WTC11 (cell line): ENCODE data around the gene ATG9B. TPM values are rescaled to one million over a fixed set of nuclear protein-coding genes. Genes with fewer than 3 reads are reported as not detected.
A peak's percentile ranks its signal among the peaks of the same experiment; 100 is the strongest.

Experiments
- ATAC-seq: fragments of 200-7000 bp; cut with Tn5 transposase; 2 replicates; pipeline ENCODE4 v1.10.0; 2021; ENCODE audit warnings: mild to moderate bottlenecking, moderate library complexity
- CTCF ChIA-PET: fragments of 300-600 bp; sonication (Branson Sonifier 250); formaldehyde crosslinking; loops from one replicate; lab custom pipeline; 2021; ENCODE audit warnings: antibody characterized with exemption; lab: Charles Lee
- POLR2A ChIA-PET: fragments of 350-600 bp; sonication (Branson Sonifier 250); formaldehyde crosslinking; loops from one replicate; lab custom pipeline; 2021; ENCODE audit warnings: antibody characterized with exemption; lab: Charles Lee
- DNase-seq: peaks from one replicate; pipeline ENCODE4 v3.0.0; 2021; ENCODE audit warnings: low spot score
- H3K27ac Mint-ChIP-seq: 2 replicates; pipeline ENCODE4 v1.8.0; 2021; ENCODE audit warnings: mixed read lengths
- H3K27me3 Mint-ChIP-seq: 2 replicates; pipeline ENCODE4 v1.8.0; 2021; ENCODE audit warnings: low read depth, mild to moderate bottlenecking, moderate library complexity, mixed read lengths
- H3K36me3 Mint-ChIP-seq: 2 replicates; pipeline ENCODE4 v1.8.0; 2021; ENCODE audit warnings: mixed read lengths
- H3K4me1 Mint-ChIP-seq: 2 replicates; pipeline ENCODE4 v1.8.0; 2022; ENCODE audit warnings: mixed read lengths
- H3K4me3 Mint-ChIP-seq: 2 replicates; pipeline ENCODE4 v1.8.0; 2021; ENCODE audit warnings: mild to moderate bottlenecking, moderate library complexity, mixed read lengths
- H3K9me3 Mint-ChIP-seq: 2 replicates; pipeline ENCODE4 v1.8.0; 2021; ENCODE audit warnings: mixed read lengths
- ATF1 ChIP-seq: sonication (generic); formaldehyde crosslinking; IDR thresholded peaks from 2 replicates; pipeline ENCODE4 v1.8.1; 2023; ENCODE audit warnings: mild to moderate bottlenecking, moderate library complexity, missing genetic modification reagents
- ATF2 ChIP-seq: sonication (generic); formaldehyde crosslinking; IDR thresholded peaks from 2 replicates; pipeline ENCODE4 v1.8.1; 2022; ENCODE audit warnings: low read depth, missing genetic modification reagents, borderline replicate concordance
- CREM ChIP-seq: sonication (generic); formaldehyde crosslinking; IDR thresholded peaks from 2 replicates; pipeline ENCODE4 v1.8.1; 2022; ENCODE audit warnings: mild to moderate bottlenecking, missing genetic modification reagents, moderate library complexity
- CTCF ChIP-seq: fragments of 200-600 bp; IDR thresholded peaks from 2 replicates; pipeline ENCODE4 v1.8.0; 2022; ENCODE audit warnings: antibody characterized with exemption
- E2F4 ChIP-seq: sonication (generic); formaldehyde crosslinking; IDR thresholded peaks from 2 replicates; pipeline ENCODE4 v1.8.1; 2022; ENCODE audit warnings: low read depth, mild to moderate bottlenecking, moderate library complexity, missing genetic modification reagents, borderline replicate concordance
- EMX1 ChIP-seq: fragments of 250-450 bp; sonication (Bioruptor Pico); IDR thresholded peaks from 2 replicates; pipeline ENCODE4 v1.8.0; 2021; ENCODE audit warnings: mild to moderate bottlenecking
- ETV6 ChIP-seq: sonication (generic); formaldehyde crosslinking; IDR thresholded peaks from 2 replicates; pipeline ENCODE4 v1.8.1; 2022; ENCODE audit warnings: mild to moderate bottlenecking, missing genetic modification reagents
- FOXJ3 ChIP-seq: sonication (generic); formaldehyde crosslinking; IDR thresholded peaks from 2 replicates; pipeline ENCODE4 v1.9.0; 2021; ENCODE audit warnings: missing genetic modification reagents, mild to moderate bottlenecking, borderline replicate concordance
- FOXP1 ChIP-seq: sonication (generic); formaldehyde crosslinking; IDR thresholded peaks from 2 replicates; pipeline ENCODE4 v1.8.0; 2022; ENCODE audit warnings: missing genetic modification reagents, mild to moderate bottlenecking, moderate library complexity, borderline replicate concordance
- GABPB1 ChIP-seq: sonication (generic); formaldehyde crosslinking; IDR thresholded peaks from 2 replicates; pipeline ENCODE4 v1.8.1; 2023; ENCODE audit warnings: mild to moderate bottlenecking, missing genetic modification reagents
- GTF2I ChIP-seq: fragments of 250-450 bp; sonication (Bioruptor Pico); conservative IDR thresholded peaks from 2 replicates; pipeline ENCODE4 v1.4.0; 2021; ENCODE audit warnings: mild to moderate bottlenecking
- HMGA2 ChIP-seq: fragments of 250-450 bp; sonication (Bioruptor Pico); IDR thresholded peaks from 2 replicates; pipeline ENCODE4 v1.4.0; 2021; ENCODE audit warnings: mild to moderate bottlenecking, moderate library complexity
- JUN ChIP-seq: sonication (generic); formaldehyde crosslinking; IDR thresholded peaks from 2 replicates; pipeline ENCODE4 v1.8.0; 2023; ENCODE audit warnings: mild to moderate bottlenecking, missing genetic modification reagents
- KAT7 ChIP-seq: sonication (generic); formaldehyde crosslinking; IDR thresholded peaks from 2 replicates; pipeline ENCODE4 v1.8.1; 2023; ENCODE audit warnings: missing genetic modification reagents, mild to moderate bottlenecking, borderline replicate concordance
- MAX ChIP-seq: sonication (generic); formaldehyde crosslinking; IDR thresholded peaks from 2 replicates; pipeline ENCODE4 v1.8.0; 2022; ENCODE audit warnings: mild to moderate bottlenecking, missing genetic modification reagents
- MLX ChIP-seq: sonication (generic); formaldehyde crosslinking; IDR thresholded peaks from 2 replicates; pipeline ENCODE4 v1.8.1; 2023; ENCODE audit warnings: mild to moderate bottlenecking, missing genetic modification reagents, moderate library complexity
- NFE2L1 ChIP-seq: sonication (generic); formaldehyde crosslinking; IDR thresholded peaks from 2 replicates; pipeline ENCODE4 v1.8.1; 2023; ENCODE audit warnings: missing genetic modification reagents
- NR1H2 ChIP-seq: sonication (generic); formaldehyde crosslinking; IDR thresholded peaks from 2 replicates; pipeline ENCODE4 v1.9.0; 2021; ENCODE audit warnings: mild to moderate bottlenecking, moderate library complexity, missing genetic modification reagents
- NR2C2 ChIP-seq: sonication (generic); formaldehyde crosslinking; IDR thresholded peaks from 2 replicates; pipeline ENCODE4 v1.8.0; 2022; ENCODE audit warnings: mild to moderate bottlenecking, missing genetic modification reagents
- NR3C1 ChIP-seq: sonication (generic); formaldehyde crosslinking; conservative IDR thresholded peaks from 2 replicates; pipeline ENCODE4 v1.8.1; 2023; ENCODE audit warnings: low read depth, mild to moderate bottlenecking, missing genetic modification reagents
- PREB ChIP-seq: sonication (generic); formaldehyde crosslinking; IDR thresholded peaks from 2 replicates; pipeline ENCODE4 v1.8.1; 2022; ENCODE audit warnings: mild to moderate bottlenecking, missing genetic modification reagents, moderate library complexity, borderline replicate concordance
- STAT6 ChIP-seq: sonication (generic); formaldehyde crosslinking; conservative IDR thresholded peaks from 2 replicates; pipeline ENCODE4 v1.8.1; 2023; ENCODE audit warnings: mild to moderate bottlenecking, low read depth, missing genetic modification reagents, moderate library complexity
- TEAD1 ChIP-seq: sonication (generic); formaldehyde crosslinking; IDR thresholded peaks from 2 replicates; pipeline ENCODE4 v1.8.0; 2022; ENCODE audit warnings: mild to moderate bottlenecking, missing genetic modification reagents
- ZBTB21 ChIP-seq: sonication (generic); formaldehyde crosslinking; IDR thresholded peaks from 2 replicates; pipeline ENCODE4 v1.8.1; 2023; ENCODE audit warnings: mild to moderate bottlenecking, missing genetic modification reagents, borderline replicate concordance
- ZNF138 ChIP-seq: sonication (generic); formaldehyde crosslinking; conservative IDR thresholded peaks from 2 replicates; pipeline ENCODE4 v1.8.1; 2022; ENCODE audit warnings: mild to moderate bottlenecking, moderate library complexity, missing genetic modification reagents
- ZNF219 ChIP-seq: sonication (generic); formaldehyde crosslinking; IDR thresholded peaks from 2 replicates; pipeline ENCODE4 v1.8.0; 2023; ENCODE audit warnings: missing genetic modification reagents, mild to moderate bottlenecking, borderline replicate concordance
- ZNF396 ChIP-seq: fragments of 250-450 bp; sonication (Bioruptor Pico); IDR thresholded peaks from 2 replicates; pipeline ENCODE4 v1.8.0; 2021; ENCODE audit warnings: mild to moderate bottlenecking, moderate library complexity, borderline replicate concordance
- total RNA-seq: library from RNA; stranded (reverse); gene quantifications from 3 replicates; pipeline ENCODE4 v1.2.3, GENCODE V29; 2021

The ATG9B gene
- total RNA-seq, 1 experiment from 2014 or later = 2.4 TPM

GRCh38 chr7:151053096-151053495, 28.8 kb upstream of the ATG9B start (continued):
- TF ChIP-seq STAT6 (CRISPR knock-in tag) (no peak), FOXJ3 (CRISPR knock-in tag) (no peak)

GRCh38 chr7:151051108-151051507, 26.8 kb upstream of the ATG9B start:
- CTCF ChIA-PET = interaction anchor here (0.5 to 4.2 kb wide), 16 partner anchors 9 to 1218 kb away, joined by 3 to 34 read pairs (median 4); partner anchors contain the start of gene ABCB8
- ATAC-seq (peak; percentile 85), DNase-seq (peak; percentile 90)
- Mint-ChIP-seq H3K4me1 (peaks cover 3% of the 10 kb centered on the region; the same call in 1 of the 2 replicates), H3K9me3 (no peaks in the 10 kb centered on the region), H3K27me3 (peaks cover 34% of the 10 kb centered on the region), H3K36me3 (no peaks in the 10 kb centered on the region; the same call in 1 of the 2 replicates), H3K27ac (no peak overlapping the region), H3K4me3 (no peak overlapping the region)
- POLR2A ChIA-PET = interaction anchor here (1.1 to 1.9 kb wide), 4 partner anchors 11 to 38 kb away, joined by 3 to 11 read pairs (median 4); partner anchors contain the start of gene FASTK
- no peak for TF ChIP-seq NR3C1 (CRISPR knock-in tag)
- peak; percentile 94 for TF ChIP-seq E2F4 (CRISPR knock-in tag)
- TF ChIP-seq GABPB1 (CRISPR knock-in tag) = no peak
- TF ChIP-seq EMX1 (CRISPR knock-in tag) = no peak
- TF ChIP-seq ATF2 = peak; percentile 69; the same call in 1 of the 2 replicates
- TF ChIP-seq NR1H2 (CRISPR knock-in tag) = peak; percentile 79; the same call in 1 of the 2 replicates
- peak; percentile 65; the same call in 1 of the 2 replicates for TF ChIP-seq NR2C2 (CRISPR knock-in tag)
- no peak for TF ChIP-seq CTCF
- no peak for TF ChIP-seq HMGA2 (CRISPR knock-in tag)
- peak; percentile 95; the same call in 1 of the 2 replicates for TF ChIP-seq ZNF219 (CRISPR knock-in tag)
- TF ChIP-seq PREB (CRISPR knock-in tag) = no peak
- TF ChIP-seq MAX (CRISPR knock-in tag) = peak; percentile 99
- TF ChIP-seq ZNF396 (CRISPR knock-in tag) = no peak
- TF ChIP-seq TEAD1 = peak; percentile 98
- TF ChIP-seq FOXP1 (CRISPR knock-in tag) = peak; percentile 99
- peak; percentile 99 for TF ChIP-seq KAT7
- peak; percentile 98 for TF ChIP-seq JUN (CRISPR knock-in tag)
- no peak for TF ChIP-seq ZNF138
- no peak for TF ChIP-seq FOXJ3 (CRISPR knock-in tag)
- peak; percentile 93; the same call in 1 of the 2 replicates for TF ChIP-seq ATF1 (CRISPR knock-in tag)
- peak; percentile 97 for TF ChIP-seq MLX (CRISPR knock-in tag)
- TF ChIP-seq GTF2I = no peak
- peak; percentile 97 for TF ChIP-seq NFE2L1 (CRISPR knock-in tag)
- TF ChIP-seq ZBTB21 (CRISPR knock-in tag) = no peak
- TF ChIP-seq CREM (CRISPR knock-in tag) = peak; percentile 80; the same call in 1 of the 2 replicates
- TF ChIP-seq ETV6 (CRISPR knock-in tag) = peak; percentile 97
